SK-N-SH treated with all-trans-retinoic acid at 6 μM for 48 hours (cell line): ENCODE measurements around the gene TUT4.

Experiments
- CSDC2 ChIP-seq: fragments of 250-450 bp; sonication (Bioruptor Pico); IDR thresholded peaks from 2 replicates; pipeline ENCODE4 v1.5.0; 2020; ENCODE audit warnings: mild to moderate bottlenecking, moderate library complexity
- ESRRG ChIP-seq: fragments of 250-450 bp; sonication (Bioruptor Pico); IDR thresholded peaks from 2 replicates; pipeline ENCODE4 v1.6.1; 2021; ENCODE audit warnings: mild to moderate bottlenecking
- PPARA ChIP-seq: fragments of 250-450 bp; sonication (Bioruptor Pico); IDR thresholded peaks from 2 replicates; pipeline ENCODE4 v1.5.0; 2020; ENCODE audit warnings: mild to moderate bottlenecking, borderline replicate concordance
- RARB ChIP-seq: fragments of 250-450 bp; sonication (Bioruptor Pico); IDR thresholded peaks from 2 replicates; pipeline ENCODE4 v1.8.0; 2021; ENCODE audit warnings: mild to moderate bottlenecking, moderate library complexity
- ZFP3 ChIP-seq: fragments of 250-450 bp; sonication (Bioruptor Pico); IDR thresholded peaks from 2 replicates; pipeline ENCODE4 v1.5.0; 2020; ENCODE audit warnings: mild to moderate bottlenecking, moderate library complexity
- ZNF70 ChIP-seq: fragments of 450-650 bp; formaldehyde crosslinking; IDR thresholded peaks from 2 replicates; pipeline ENCODE4 v1.5.0; 2020; ENCODE audit warnings: mild to moderate bottlenecking, moderate library complexity
- TF ChIP-seq, protein P1 (sequence below): fragments of 250-450 bp; sonication (Bioruptor Pico); IDR thresholded peaks from 2 replicates; pipeline ENCODE4 v1.8.0; 2020; ENCODE audit warnings: mild to moderate bottlenecking, moderate library complexity, borderline replicate concordance
- TF ChIP-seq, protein P2 (sequence below): fragments of 250-450 bp; sonication (Bioruptor Pico); IDR thresholded peaks from 2 replicates; pipeline ENCODE4 v1.5.0; 2020; ENCODE audit warnings: mild to moderate bottlenecking, moderate library complexity
- TF ChIP-seq, protein P3 (sequence below): fragments of 250-450 bp; sonication (Bioruptor Pico); IDR thresholded peaks from 2 replicates; pipeline ENCODE4 v1.8.0; 2021; ENCODE audit warnings: low read depth, mild to moderate bottlenecking, moderate library complexity, borderline replicate concordance

DNA sequence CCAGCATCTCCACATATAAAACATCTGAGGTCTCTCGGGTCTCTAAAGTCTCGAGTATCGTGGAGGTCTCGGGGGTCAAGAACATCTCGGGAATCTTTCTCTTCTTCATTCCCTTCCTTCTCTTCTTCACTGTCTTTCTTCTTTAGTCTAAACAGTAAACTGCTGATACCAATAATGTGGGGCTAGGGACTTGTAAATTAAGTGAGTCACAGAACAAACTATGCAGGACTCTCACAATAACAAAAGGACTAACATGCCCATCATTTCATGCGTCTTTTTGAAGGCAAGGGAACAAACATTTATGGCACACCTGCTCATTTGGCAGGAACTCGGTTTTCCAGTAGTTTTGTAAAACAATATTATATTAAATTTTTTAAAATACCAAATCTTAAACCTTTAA, 116.1 kb downstream of the TUT4 start:
- TF ChIP-seq, protein P1, sequence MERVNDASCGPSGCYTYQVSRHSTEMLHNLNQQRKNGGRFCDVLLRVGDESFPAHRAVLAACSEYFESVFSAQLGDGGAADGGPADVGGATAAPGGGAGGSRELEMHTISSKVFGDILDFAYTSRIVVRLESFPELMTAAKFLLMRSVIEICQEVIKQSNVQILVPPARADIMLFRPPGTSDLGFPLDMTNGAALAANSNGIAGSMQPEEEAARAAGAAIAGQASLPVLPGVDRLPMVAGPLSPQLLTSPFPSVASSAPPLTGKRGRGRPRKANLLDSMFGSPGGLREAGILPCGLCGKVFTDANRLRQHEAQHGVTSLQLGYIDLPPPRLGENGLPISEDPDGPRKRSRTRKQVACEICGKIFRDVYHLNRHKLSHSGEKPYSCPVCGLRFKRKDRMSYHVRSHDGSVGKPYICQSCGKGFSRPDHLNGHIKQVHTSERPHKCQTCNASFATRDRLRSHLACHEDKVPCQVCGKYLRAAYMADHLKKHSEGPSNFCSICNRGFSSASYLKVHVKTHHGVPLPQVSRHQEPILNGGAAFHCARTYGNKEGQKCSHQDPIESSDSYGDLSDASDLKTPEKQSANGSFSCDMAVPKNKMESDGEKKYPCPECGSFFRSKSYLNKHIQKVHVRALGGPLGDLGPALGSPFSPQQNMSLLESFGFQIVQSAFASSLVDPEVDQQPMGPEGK (CRISPR knock-in tag), result no peak
- TF ChIP-seq PPARA (CRISPR knock-in tag), result no peak
- no peak for TF ChIP-seq ESRRG (CRISPR knock-in tag)
- TF ChIP-seq, protein P2, sequence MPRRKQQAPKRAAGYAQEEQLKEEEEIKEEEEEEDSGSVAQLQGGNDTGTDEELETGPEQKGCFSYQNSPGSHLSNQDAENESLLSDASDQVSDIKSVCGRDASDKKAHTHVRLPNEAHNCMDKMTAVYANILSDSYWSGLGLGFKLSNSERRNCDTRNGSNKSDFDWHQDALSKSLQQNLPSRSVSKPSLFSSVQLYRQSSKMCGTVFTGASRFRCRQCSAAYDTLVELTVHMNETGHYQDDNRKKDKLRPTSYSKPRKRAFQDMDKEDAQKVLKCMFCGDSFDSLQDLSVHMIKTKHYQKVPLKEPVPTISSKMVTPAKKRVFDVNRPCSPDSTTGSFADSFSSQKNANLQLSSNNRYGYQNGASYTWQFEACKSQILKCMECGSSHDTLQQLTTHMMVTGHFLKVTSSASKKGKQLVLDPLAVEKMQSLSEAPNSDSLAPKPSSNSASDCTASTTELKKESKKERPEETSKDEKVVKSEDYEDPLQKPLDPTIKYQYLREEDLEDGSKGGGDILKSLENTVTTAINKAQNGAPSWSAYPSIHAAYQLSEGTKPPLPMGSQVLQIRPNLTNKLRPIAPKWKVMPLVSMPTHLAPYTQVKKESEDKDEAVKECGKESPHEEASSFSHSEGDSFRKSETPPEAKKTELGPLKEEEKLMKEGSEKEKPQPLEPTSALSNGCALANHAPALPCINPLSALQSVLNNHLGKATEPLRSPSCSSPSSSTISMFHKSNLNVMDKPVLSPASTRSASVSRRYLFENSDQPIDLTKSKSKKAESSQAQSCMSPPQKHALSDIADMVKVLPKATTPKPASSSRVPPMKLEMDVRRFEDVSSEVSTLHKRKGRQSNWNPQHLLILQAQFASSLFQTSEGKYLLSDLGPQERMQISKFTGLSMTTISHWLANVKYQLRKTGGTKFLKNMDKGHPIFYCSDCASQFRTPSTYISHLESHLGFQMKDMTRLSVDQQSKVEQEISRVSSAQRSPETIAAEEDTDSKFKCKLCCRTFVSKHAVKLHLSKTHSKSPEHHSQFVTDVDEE (CRISPR knock-in tag), result no peak
- TF ChIP-seq RARB (CRISPR knock-in tag), result no peak
- TF ChIP-seq CSDC2 (CRISPR knock-in tag), result no peak
- TF ChIP-seq, protein P3, sequence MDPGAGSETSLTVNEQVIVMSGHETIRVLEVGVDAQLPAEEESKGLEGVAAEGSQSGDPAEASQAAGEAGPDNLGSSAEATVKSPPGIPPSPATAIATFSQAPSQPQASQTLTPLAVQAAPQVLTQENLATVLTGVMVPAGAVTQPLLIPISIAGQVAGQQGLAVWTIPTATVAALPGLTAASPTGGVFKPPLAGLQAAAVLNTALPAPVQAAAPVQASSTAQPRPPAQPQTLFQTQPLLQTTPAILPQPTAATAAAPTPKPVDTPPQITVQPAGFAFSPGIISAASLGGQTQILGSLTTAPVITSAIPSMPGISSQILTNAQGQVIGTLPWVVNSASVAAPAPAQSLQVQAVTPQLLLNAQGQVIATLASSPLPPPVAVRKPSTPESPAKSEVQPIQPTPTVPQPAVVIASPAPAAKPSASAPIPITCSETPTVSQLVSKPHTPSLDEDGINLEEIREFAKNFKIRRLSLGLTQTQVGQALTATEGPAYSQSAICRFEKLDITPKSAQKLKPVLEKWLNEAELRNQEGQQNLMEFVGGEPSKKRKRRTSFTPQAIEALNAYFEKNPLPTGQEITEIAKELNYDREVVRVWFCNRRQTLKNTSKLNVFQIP (CRISPR knock-in tag), result no peak
- no peak for TF ChIP-seq ZFP3
- TF ChIP-seq ZNF70 (CRISPR knock-in tag), result no peak
